Erythroblast (primary cell): ENCODE results near the gene RALBP1.

ENCODE experiments used
- GATA1 ChIP-seq: IDR thresholded peaks from 2 replicates; pipeline ENCODE4 v1.6.1; 2011; ENCODE audit warnings: low read depth, mild to moderate bottlenecking, control low read depth, low read length, moderate library complexity
- POLR2A ChIP-seq: IDR thresholded peaks from 2 replicates; pipeline ENCODE4 v1.6.1; 2011; ENCODE audit warnings: mild to moderate bottlenecking, low read length

DNA sequence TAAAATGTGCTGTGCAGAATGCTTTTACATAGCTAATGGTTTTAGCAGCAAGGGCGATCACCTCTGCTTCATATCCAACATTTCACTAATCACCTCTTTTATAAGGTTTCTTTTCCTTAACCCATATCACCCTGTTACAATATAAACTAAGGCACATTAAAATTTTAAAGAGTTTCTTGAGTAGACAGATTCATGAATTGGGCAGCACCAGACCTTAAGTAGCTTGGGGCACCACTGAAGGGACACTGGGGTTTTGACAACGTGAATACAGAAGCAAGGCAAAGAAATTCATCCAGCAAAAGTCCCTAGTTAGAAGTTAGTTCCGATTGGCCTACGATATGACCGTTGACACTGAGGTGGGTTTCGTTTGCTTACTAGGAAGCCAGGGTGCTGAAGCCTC, 44.0 kb upstream of the RALBP1 start:
- TF ChIP-seq POLR2A = no peak
- no peak for TF ChIP-seq GATA1
